HEK293T (cell line): ENCODE data around the gene GPR39.
"Not testable (repeated sequence)": the region's sequence is repeated elsewhere in the genome, so short reads cannot be mapped to it uniquely, and the experiment has no call there.

Source experiments
- CTCF ChIA-PET: fragments of 350-600 bp; formaldehyde crosslinking; extraction: SDS; loops from one replicate; lab custom pipeline; 2021; ENCODE audit warnings: antibody characterized with exemption, inconsistent platforms; lab: Yijun Ruan, JAX
- POLR2A ChIA-PET: fragments of 350-600 bp; formaldehyde crosslinking; extraction: SDS; loops from one replicate; lab custom pipeline; 2020; ENCODE audit warnings: antibody characterized with exemption, inconsistent platforms; lab: Yijun Ruan, JAX
- DNase-seq: peaks from one replicate; pipeline ENCODE4 v3.0.0; 2012; ENCODE audit warnings: mixed read lengths; ENCODE audit errors: extremely low spot score
- ARNT ChIP-seq: fragments of 450-650 bp; IDR thresholded peaks from 2 replicates; pipeline ENCODE4 v1.6.1; 2017; ENCODE audit warnings: mild to moderate bottlenecking
- BHLHE40 ChIP-seq: fragments of 450-650 bp; IDR thresholded peaks from 2 replicates; pipeline ENCODE4 v1.6.1; 2016; ENCODE audit warnings: mild to moderate bottlenecking, moderate library complexity, borderline replicate concordance
- CTBP1 ChIP-seq: fragments of 450-650 bp; IDR thresholded peaks from 2 replicates; pipeline ENCODE4 v1.6.1; 2016; ENCODE audit warnings: borderline replicate concordance
- ELF4 ChIP-seq: fragments of 450-650 bp; IDR thresholded peaks from 2 replicates; pipeline ENCODE4 v1.6.1; 2017; ENCODE audit warnings: antibody characterized with exemption
- FOXA1 ChIP-seq: fragments of 450-650 bp; IDR thresholded peaks from 2 replicates; pipeline ENCODE4 v1.6.1; 2016; ENCODE audit warnings: mild to moderate bottlenecking
- FOXK2 ChIP-seq: fragments of 450-650 bp; IDR thresholded peaks from 2 replicates; pipeline ENCODE4 v1.6.1; 2016; ENCODE audit warnings: mild to moderate bottlenecking
- FOXM1 ChIP-seq: fragments of 450-650 bp; IDR thresholded peaks from 2 replicates; pipeline ENCODE4 v1.6.1; 2017; ENCODE audit warnings: mild to moderate bottlenecking, borderline replicate concordance
- HDGF ChIP-seq: fragments of 450-650 bp; IDR thresholded peaks from 2 replicates; pipeline ENCODE4 v1.6.1; 2017; ENCODE audit warnings: antibody characterized with exemption, borderline replicate concordance
- L3MBTL2 ChIP-seq: fragments of 450-650 bp; conservative IDR thresholded peaks from 2 replicates; pipeline ENCODE4 v1.6.1; 2016; ENCODE audit warnings: mild to moderate bottlenecking
- LEF1 ChIP-seq: fragments of 450-650 bp; IDR thresholded peaks from 2 replicates; pipeline ENCODE4 v1.6.1; 2017; ENCODE audit warnings: mild to moderate bottlenecking, borderline replicate concordance
- NFRKB ChIP-seq: fragments of 450-650 bp; IDR thresholded peaks from 2 replicates; pipeline ENCODE4 v1.6.1; 2016; ENCODE audit warnings: mild to moderate bottlenecking, moderate library complexity
- SP1 ChIP-seq: fragments of 450-650 bp; IDR thresholded peaks from 2 replicates; pipeline ENCODE4 v1.6.1; 2017
- SUZ12 ChIP-seq: fragments of 450-650 bp; IDR thresholded peaks from 2 replicates; pipeline ENCODE4 v1.6.1; 2016; ENCODE audit warnings: mild to moderate bottlenecking
- TARDBP ChIP-seq: fragments of 450-650 bp; IDR thresholded peaks from 2 replicates; pipeline ENCODE4 v1.6.1; 2016
- ZNF384 ChIP-seq: fragments of 450-650 bp; IDR thresholded peaks from 2 replicates; pipeline ENCODE4 v1.6.1; 2016
- TF ChIP-seq, protein P1 (sequence below): fragments of 450-650 bp; IDR thresholded peaks from 2 replicates; pipeline ENCODE4 v1.6.1; 2016

GPR39 gene

DNA sequence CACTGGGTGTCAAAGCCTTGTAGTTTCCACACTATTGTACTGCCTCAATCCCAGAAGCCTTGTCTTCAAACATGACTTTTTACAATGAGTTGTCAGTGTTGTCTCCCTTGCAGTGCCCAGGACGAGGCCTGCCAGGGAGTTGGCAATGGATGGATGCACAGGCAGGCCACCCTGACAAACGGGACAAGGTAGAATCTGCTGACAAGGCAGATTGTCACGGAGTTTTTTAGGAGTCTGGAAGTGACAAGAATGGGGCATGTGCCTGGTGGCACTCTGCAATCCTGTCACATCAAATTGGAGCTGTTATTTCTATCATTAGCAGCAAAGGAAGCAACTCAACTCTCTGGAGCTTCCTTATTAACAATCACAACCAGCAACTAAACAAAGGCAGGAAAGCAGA lies 25.2 kb upstream of the GPR39 start:
- ChIA-PET POLR2A (interaction anchor here (0.5 kb wide), 1 partner anchor 679 kb away, joined by 3 read pairs; no protein-coding TSS in a partner anchor), CTCF (no interaction called here)
- no peak for DNase-seq
- TF ChIP-seq L3MBTL2 (no peak), ARNT (no peak)

DNA sequence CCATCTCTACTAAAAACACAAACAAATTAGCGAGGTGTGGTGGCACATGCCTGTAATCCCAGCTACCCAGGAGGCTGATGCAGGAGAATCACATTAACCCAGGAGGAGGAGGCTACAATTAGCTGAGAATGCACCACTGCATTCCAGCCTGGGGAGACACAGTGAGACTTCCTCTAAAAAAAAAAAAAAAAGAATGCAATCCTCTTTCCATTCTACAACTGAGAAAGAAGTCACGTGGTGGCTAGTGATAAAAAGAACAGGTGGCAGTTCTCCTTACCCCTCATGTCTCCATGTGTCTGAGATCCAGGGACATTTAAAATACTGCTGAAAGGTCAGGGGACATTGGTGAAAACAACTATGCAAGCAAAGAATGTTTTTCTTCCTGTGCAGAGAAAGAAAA lies 24.4 kb upstream of the GPR39 start:
- CTCF ChIA-PET: no interaction called here
- no peak for DNase-seq
- POLR2A ChIA-PET: no interaction called here
- TF ChIP-seq FOXM1 (no peak), CTBP1 (no peak), ELF4 (no peak), BHLHE40 (no peak), SUZ12 (no peak), LEF1 (no peak), SP1 (no peak), ZNF384 (no peak), HDGF (no peak), TARDBP (no peak), FOXA1 (no peak), L3MBTL2 (no peak), FOXK2 (no peak)

DNA sequence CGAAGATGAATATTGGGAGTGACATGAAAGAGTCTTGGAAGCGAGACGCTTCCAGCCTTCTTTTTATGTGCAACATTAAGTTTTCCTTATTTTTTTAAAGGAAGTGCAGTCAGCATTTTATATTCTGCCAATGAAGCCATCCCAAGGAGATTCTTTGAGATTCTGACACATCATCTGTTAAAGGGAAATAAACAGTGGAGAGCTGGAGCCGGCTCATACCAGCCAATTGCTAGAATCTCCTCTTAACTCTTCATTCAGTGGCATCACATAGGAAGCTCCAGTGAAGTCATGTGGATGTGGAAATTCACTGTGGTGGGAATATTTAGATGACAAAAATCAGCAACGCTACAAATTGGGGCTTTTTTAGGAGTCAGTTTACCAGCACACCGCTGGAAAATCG lies 23.7 kb upstream of the GPR39 start:
- ChIA-PET CTCF (no interaction called here), POLR2A (no interaction called here)
- DNase-seq: no peak
- no peak for TF ChIP-seq FOXK2
- no peak for TF ChIP-seq L3MBTL2
- TF ChIP-seq, protein P1, sequence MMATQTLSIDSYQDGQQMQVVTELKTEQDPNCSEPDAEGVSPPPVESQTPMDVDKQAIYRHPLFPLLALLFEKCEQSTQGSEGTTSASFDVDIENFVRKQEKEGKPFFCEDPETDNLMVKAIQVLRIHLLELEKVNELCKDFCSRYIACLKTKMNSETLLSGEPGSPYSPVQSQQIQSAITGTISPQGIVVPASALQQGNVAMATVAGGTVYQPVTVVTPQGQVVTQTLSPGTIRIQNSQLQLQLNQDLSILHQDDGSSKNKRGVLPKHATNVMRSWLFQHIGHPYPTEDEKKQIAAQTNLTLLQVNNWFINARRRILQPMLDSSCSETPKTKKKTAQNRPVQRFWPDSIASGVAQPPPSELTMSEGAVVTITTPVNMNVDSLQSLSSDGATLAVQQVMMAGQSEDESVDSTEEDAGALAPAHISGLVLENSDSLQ: no peak
- TF ChIP-seq CTBP1: no peak
- no peak for TF ChIP-seq SP1
- TF ChIP-seq TARDBP: no peak
- no peak for TF ChIP-seq LEF1
- TF ChIP-seq NFRKB: no peak
- no peak for TF ChIP-seq SUZ12
- no peak for TF ChIP-seq FOXA1
- TF ChIP-seq ELF4: no peak
- no peak for TF ChIP-seq FOXM1
- TF ChIP-seq BHLHE40: no peak
- no peak for TF ChIP-seq ZNF384
- no peak for TF ChIP-seq ARNT
- TF ChIP-seq HDGF: no peak

DNA sequence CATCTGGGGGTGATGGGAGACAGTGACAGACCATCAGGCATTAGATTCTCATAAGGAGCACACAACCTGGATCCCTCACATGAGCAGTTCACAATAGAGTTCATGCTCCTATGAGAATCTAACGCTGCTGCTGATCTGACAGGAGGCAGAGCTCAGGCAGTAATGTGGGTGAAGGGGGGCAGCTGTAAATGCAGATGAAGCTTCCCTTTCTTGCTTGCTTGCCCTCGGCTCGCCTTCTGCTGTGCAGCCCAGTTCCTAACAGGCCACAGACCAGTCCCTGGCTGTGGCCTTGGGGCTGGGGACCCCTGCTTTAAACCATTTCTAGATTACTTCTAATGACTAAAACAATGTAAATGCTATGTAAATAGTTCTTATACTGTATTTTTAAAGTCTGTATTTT lies 19.6 kb upstream of the GPR39 start:
- DNase-seq, POLR2A ChIA-PET, CTCF ChIA-PET: not testable (repeated sequence)

DNA sequence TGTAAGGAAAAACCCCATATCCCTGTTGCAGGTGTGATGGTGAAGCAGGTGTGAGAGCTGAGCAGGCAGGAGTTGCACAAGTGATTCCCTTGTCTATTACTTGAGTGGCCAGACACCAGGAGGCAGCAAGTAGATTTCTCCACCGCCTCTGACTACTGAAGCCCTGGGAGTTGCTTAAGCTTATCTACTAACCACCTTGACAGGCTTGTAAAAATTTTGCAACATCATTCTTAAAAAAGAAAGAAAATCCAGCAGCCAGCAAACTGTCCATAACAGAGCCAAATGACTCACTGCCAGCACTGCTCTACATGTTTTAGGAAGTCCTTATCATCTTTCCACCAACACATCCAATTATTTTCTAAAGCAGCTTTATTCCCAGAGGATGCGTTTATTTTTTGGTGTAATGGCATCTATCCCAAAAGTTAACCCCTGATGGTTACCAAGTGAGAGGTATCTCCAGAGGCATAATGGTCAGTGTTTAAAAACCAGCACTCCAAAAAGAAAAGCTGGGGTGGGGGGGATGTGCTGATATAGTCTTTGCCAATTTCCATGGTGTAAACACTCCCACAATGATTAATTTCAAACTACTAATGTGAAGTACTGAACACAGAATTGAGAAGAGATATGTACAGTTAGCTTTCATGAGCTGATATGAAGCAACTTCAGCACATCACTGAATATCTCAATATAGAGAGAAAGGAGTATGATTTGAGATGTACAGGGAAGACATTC lies 16.3 kb upstream of the GPR39 start:
- POLR2A ChIA-PET: no interaction called here
- CTCF ChIA-PET: no interaction called here
- DNase-seq: no peak
- TF ChIP-seq FOXA1 (no peak), HDGF (no peak), SUZ12 (no peak), L3MBTL2 (no peak), NFRKB (no peak), ARNT (no peak), ELF4 (no peak), SP1 (no peak), BHLHE40 (no peak), TARDBP (no peak), FOXK2 (no peak), FOXM1 (no peak), CTBP1 (no peak)
- TF ChIP-seq, protein P1: no peak

DNA sequence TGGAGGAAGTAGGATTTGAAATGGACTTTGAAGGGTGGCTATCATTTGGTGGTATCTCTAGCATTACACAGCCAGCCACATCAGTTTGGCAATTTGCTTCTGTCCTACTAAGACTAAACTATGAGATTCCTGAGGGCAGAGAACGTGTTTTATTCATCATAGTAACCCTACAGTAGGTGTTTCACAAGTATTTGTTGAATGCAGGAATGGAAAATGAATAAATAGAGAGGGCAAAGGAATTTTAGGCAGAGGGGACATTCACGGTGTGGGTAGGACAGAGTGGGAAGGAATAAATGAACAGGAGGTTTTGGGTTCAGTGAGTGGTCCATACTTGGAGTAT lies 15.7 kb upstream of the GPR39 start:
- CTCF ChIA-PET: no interaction called here
- POLR2A ChIA-PET: no interaction called here
- no peak for DNase-seq
- no peak for TF ChIP-seq L3MBTL2

DNA sequence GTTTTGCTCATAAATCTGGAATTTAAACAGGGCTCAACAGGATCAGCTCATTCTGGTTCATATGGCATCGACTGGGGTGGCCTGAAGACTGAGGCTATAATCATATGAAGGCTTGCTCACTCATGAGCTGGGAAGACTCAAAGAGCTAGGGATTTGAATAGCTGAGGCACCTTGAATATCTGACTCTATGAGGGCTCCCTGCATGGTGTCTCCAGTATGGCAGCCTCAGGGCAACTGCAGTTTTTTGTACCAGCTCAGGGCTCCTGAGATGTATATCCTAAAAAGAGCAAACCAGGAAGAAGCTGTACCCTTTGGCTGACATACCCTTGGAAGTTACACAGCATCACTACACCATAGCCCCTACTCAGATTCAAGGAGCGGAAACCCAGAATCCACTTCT lies 15.3 kb upstream of the GPR39 start:
- POLR2A ChIA-PET: no interaction called here

More for the DNA sequence above, 15.3 kb upstream of the GPR39 start:
- DNase-seq: no peak
- CTCF ChIA-PET: no interaction called here
- TF ChIP-seq L3MBTL2 (no peak), SP1 (no peak), HDGF (no peak), TARDBP (no peak), FOXK2 (no peak), LEF1 (no peak), NFRKB (no peak), SUZ12 (no peak), ZNF384 (no peak), FOXA1 (no peak), ARNT (no peak), CTBP1 (no peak)
